SK-N-SH (cell line): ENCODE results near the gene SCAF1. TPM values are rescaled to one million over a fixed set of nuclear protein-coding genes. Genes with fewer than 3 reads are reported as not detected.
A peak's percentile ranks its signal among the peaks of the same experiment; 100 is the strongest.

Source experiments
- CTCF ChIA-PET: fragments of 300-600, 350-600 bp; formaldehyde crosslinking; extraction: SDS; loops from one replicate; lab custom pipeline; 2021; lab: Yijun Ruan, JAX
- POLR2A ChIA-PET: fragments of 350-600 bp; sonication (Branson Sonifier 250); formaldehyde crosslinking; extraction: SDS; loops from one replicate; lab custom pipeline; 2020; ENCODE audit warnings: antibody characterized with exemption, inconsistent platforms; lab: Yijun Ruan, JAX
- DNase-seq: peaks from one replicate; pipeline ENCODE4 v3.0.0; 2012
- H2AFZ ChIP-seq: fragments of 200-600 bp; sonication (generic); 2 replicates; pipeline ENCODE4 v1.8.1; 2016; ENCODE audit warnings: antibody characterized with exemption, mild to moderate bottlenecking, low read depth
- H3F3A ChIP-seq: fragments of 200-600 bp; sonication (generic); replicated peaks from 2 replicates; pipeline ENCODE3; 2016; ENCODE audit warnings: antibody characterized with exemption, mild to moderate bottlenecking; ENCODE audit not compliant: insufficient read depth
- H3K27ac ChIP-seq, 2 experiments: fragments of 200-500 bp in 1 of 2; fragments of 200-600 bp in 1 of 2; sonication (Bioruptor generic) in 1 of 2; sonication (generic), shearing (Covaris generic) in 1 of 2; 2 replicates each; pipeline versions ENCODE4 v1.5.1 to v1.6.1; 2014 to 2016; ENCODE audit warnings: low read depth in 2 of 2, inconsistent platforms in 1 of 2, low read length in 1 of 2, mild to moderate bottlenecking in 1 of 2, mixed read lengths in 1 of 2
- H3K27me3 ChIP-seq: fragments of 200-600 bp; sonication (generic), shearing (Covaris generic); 2 replicates; pipeline ENCODE4 v1.6.1; 2016; ENCODE audit warnings: mixed run types; ENCODE audit not compliant: insufficient read depth
- H3K36me3 ChIP-seq, 2 experiments: fragments of 200-500 bp in 1 of 2; fragments of 200-600 bp in 1 of 2; sonication (Bioruptor generic) in 1 of 2; sonication (generic) in 1 of 2; replicated peaks in 1 of 2; 2 replicates each; pipeline versions ENCODE3 to v1.5.1; 2014 to 2016; ENCODE audit warnings: low read length in 1 of 2, mild to moderate bottlenecking in 1 of 2; ENCODE audit not compliant: insufficient read depth in 2 of 2, control insufficient read depth in 1 of 2
- H3K4me1 ChIP-seq, 2 experiments: fragments of 200-500 bp in 1 of 2; fragments of 200-600 bp in 1 of 2; sonication (Bioruptor generic) in 1 of 2; sonication (generic), shearing (Covaris generic) in 1 of 2; 2 replicates each; pipeline versions ENCODE4 v1.5.1 to v1.6.1; 2014 to 2016; ENCODE audit warnings: low read depth in 1 of 2, low read length in 1 of 2, mixed run types in 1 of 2; ENCODE audit not compliant: insufficient read depth in 2 of 2, control insufficient read depth in 1 of 2
- H3K4me2 ChIP-seq: fragments of 200-600 bp; sonication (generic), shearing (Covaris generic); 2 replicates; pipeline ENCODE4 v1.6.1; 2017; ENCODE audit warnings: mixed run types
- H3K4me3 ChIP-seq, 2 experiments: fragments of 200-500 bp in 1 of 2; fragments of 200-600 bp in 1 of 2; sonication (Bioruptor generic) in 1 of 2; sonication (generic), shearing (Covaris generic) in 1 of 2; 2 replicates each; pipeline versions ENCODE4 v1.5.1 to v1.8.1; 2014 to 2016; ENCODE audit warnings: low read depth in 2 of 2, inconsistent platforms in 1 of 2, low read length in 1 of 2, mild to moderate bottlenecking in 1 of 2, mixed read lengths in 1 of 2, moderate library complexity in 1 of 2
- H3K79me2 ChIP-seq: fragments of 200-600 bp; sonication (generic); 2 replicates; pipeline ENCODE4 v1.8.1; 2017; ENCODE audit warnings: mild to moderate bottlenecking; ENCODE audit not compliant: insufficient read depth
- H3K9ac ChIP-seq: fragments of 200-600 bp; sonication (generic); 2 replicates; pipeline ENCODE4 v1.6.1; 2017; ENCODE audit warnings: mixed run types
- H3K9me2 ChIP-seq: fragments of 200-600 bp; sonication (generic); 2 replicates; pipeline ENCODE4 v1.6.1; 2017; ENCODE audit warnings: mixed run types
- H3K9me3 ChIP-seq: fragments of 200-600 bp; sonication (generic); 2 replicates; pipeline ENCODE4 v1.6.1; 2017; ENCODE audit warnings: mixed run types, mild to moderate bottlenecking, moderate library complexity
- H4K20me1 ChIP-seq: fragments of 200-600 bp; sonication (generic); 2 replicates; pipeline ENCODE4 v1.6.1; 2017; ENCODE audit warnings: mild to moderate bottlenecking, mixed run types; ENCODE audit not compliant: insufficient read depth
- CHD2 ChIP-seq: fragments of 150-350 bp; IDR thresholded peaks from 2 replicates; pipeline ENCODE4 v1.6.1; 2018; ENCODE audit warnings: low read length; ENCODE audit not compliant: partially characterized antibody
- CTCF ChIP-seq: fragments of 200-600 bp; sonication (generic); IDR thresholded peaks from 2 replicates; pipeline ENCODE4 v1.6.1; 2017; ENCODE audit warnings: antibody characterized with exemption, mild to moderate bottlenecking, moderate library complexity
- ELF1 ChIP-seq: IDR thresholded peaks from 2 replicates; pipeline ENCODE4 v1.4.0; 2012
- EZH2phosphoT487 ChIP-seq: fragments of 200-600 bp; sonication (generic); IDR thresholded peaks from 2 replicates; pipeline ENCODE4 v1.6.1; 2017; ENCODE audit warnings: low read depth, mixed run types, mild to moderate bottlenecking, antibody characterized with exemption, moderate library complexity, borderline replicate concordance
- FOSL2 ChIP-seq: IDR thresholded peaks from 2 replicates; pipeline ENCODE4 v1.4.0; 2012; ENCODE audit warnings: low read depth, mild to moderate bottlenecking, moderate library complexity, borderline replicate concordance
- FOXJ3 ChIP-seq: sonication (generic); formaldehyde crosslinking; IDR thresholded peaks from 2 replicates; pipeline ENCODE4 v1.5.1; 2020; ENCODE audit warnings: mild to moderate bottlenecking, missing genetic modification reagents
- FOXM1 ChIP-seq: IDR thresholded peaks from 2 replicates; pipeline ENCODE4 v1.4.0; 2012; ENCODE audit warnings: low read depth, mild to moderate bottlenecking
- GATA2 ChIP-seq: sonication (generic); formaldehyde crosslinking; IDR thresholded peaks from 2 replicates; pipeline ENCODE4 v1.5.0; 2020; ENCODE audit warnings: mild to moderate bottlenecking, missing genetic modification reagents
- JUND ChIP-seq: IDR thresholded peaks from 2 replicates; pipeline ENCODE4 v1.4.0; 2012
- MXI1 ChIP-seq: IDR thresholded peaks from 2 replicates; pipeline ENCODE4 v1.6.1; 2012; ENCODE audit warnings: mild to moderate bottlenecking, low read depth, low read length, improper control_type of control experiment
- NFIC ChIP-seq: IDR thresholded peaks from 2 replicates; pipeline ENCODE4 v1.4.0; 2012; ENCODE audit warnings: borderline replicate concordance
- POLR2AphosphoS5 ChIP-seq: IDR thresholded peaks from 2 replicates; pipeline ENCODE4 v1.6.1; 2012; ENCODE audit warnings: low read depth, low read length
- RAD21 ChIP-seq: IDR thresholded peaks from 2 replicates; pipeline ENCODE4 v1.6.1; 2012; ENCODE audit warnings: mild to moderate bottlenecking, low read length
- RCOR1 ChIP-seq: fragments of 150-350 bp; IDR thresholded peaks from 2 replicates; pipeline ENCODE4 v1.6.1; 2017; ENCODE audit warnings: antibody characterized with exemption, low read length
- RFX5 ChIP-seq: IDR thresholded peaks from 2 replicates; pipeline ENCODE4 v1.6.1; 2012; ENCODE audit warnings: mild to moderate bottlenecking, improper control_type of control experiment, low read length
- SIN3A ChIP-seq: IDR thresholded peaks from 2 replicates; pipeline ENCODE4 v1.6.1; 2012; ENCODE audit warnings: low read depth, mild to moderate bottlenecking, low read length, moderate library complexity, borderline replicate concordance
- TCF12 ChIP-seq: IDR thresholded peaks from 2 replicates; pipeline ENCODE4 v1.4.0; 2012
- TEAD4 ChIP-seq: IDR thresholded peaks from 2 replicates; pipeline ENCODE4 v1.4.0; 2012; ENCODE audit warnings: mild to moderate bottlenecking, borderline replicate concordance; ENCODE audit not compliant: insufficient read depth
- ZBTB33 ChIP-seq: IDR thresholded peaks from 2 replicates; pipeline ENCODE4 v1.4.0; 2012; ENCODE audit warnings: low read depth, borderline replicate concordance
- WGBS: methylation state at CpG from one replicate; pipeline ENCODE4 v1.1.6; 2017; ENCODE audit warnings: low lambda C conversion rate; 5-methylcytosine and 5-hydroxymethylcytosine counted together
- polyA plus RNA-seq, 3 experiments: library from polyadenylated mRNA; depleted of rRNA; stranded (reverse); fragments of >200 nt; gene quantifications; 2 replicates each; pipeline ENCODE4 v1.2.3, GENCODE V29; 2012
- TF ChIP-seq, protein P1 (sequence below): fragments of 150-350 bp; IDR thresholded peaks from 2 replicates; pipeline ENCODE4 v1.6.1; 2017; ENCODE audit warnings: antibody characterized with exemption, low read length, low read depth, borderline replicate concordance

The SCAF1 gene
- polyA plus RNA-seq, 1 of the 3 experiments (the other 2 are of a cell fraction) = 9.5 TPM

GRCh38 chr19:49631014-49631588 is 10.9 kb upstream of the SCAF1 start:
- H3K79me2 ChIP-seq = 0 out of 2 replicates have a peak, but pooled peaks cover 2% of the 10 kb centered on the region
- 24% methylated on average over 8 of the region's 9 CpGs for WGBS

DNA sequence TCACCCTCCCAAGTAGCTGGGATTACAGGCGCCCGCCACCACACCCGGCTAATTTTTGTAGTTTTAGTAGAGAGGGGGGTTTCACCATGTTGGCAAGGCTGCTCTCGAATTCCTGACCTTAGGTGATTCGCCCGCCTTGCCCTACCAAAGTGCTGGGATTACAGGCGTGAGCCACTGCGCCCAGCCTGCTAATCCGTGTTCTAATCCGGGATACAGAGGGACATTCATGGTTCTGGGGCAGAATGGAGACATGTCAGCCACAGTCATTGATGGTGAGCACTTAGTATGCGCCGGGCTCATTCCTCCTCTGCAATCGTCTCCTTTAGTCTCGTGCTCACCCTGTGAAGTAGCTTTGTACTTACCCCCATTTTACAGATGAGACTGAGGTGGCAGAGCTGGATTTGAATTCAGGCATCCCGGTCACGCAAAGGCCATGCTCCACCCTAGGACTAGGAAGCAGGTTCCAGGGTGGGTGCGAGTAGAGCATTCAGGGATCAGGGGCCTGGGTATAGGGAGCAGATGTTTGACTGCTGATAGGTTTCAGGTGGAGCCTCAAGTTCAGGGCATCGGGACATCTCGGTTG is 10.3 kb upstream of the SCAF1 start:
- Histone ChIP-seq H3K36me3 (peaks cover 0 to 23% of the 10 kb centered on the region in 2 experiments), H3K4me1 (peaks cover 7 to 10% of the 10 kb centered on the region in 2 experiments; a peak in 3 of 4 replicates), H3K27me3 (no peaks in the 10 kb centered on the region), H4K20me1 (no peaks in the 10 kb centered on the region; the same call in 1 of the 2 replicates), H2AFZ (no peak overlapping the region), H3K9ac (no peak overlapping the region), H3K4me2 (no peak overlapping the region), H3K9me3 (no peaks in the 10 kb centered on the region), H3K79me2 (0 out of 2 replicates have a peak, but pooled peaks cover 2% of the 10 kb centered on the region), H3K27ac (peak overlapping the region in 1 of 2 experiments; percentile 78; a peak in 2 of 4 replicates), H3F3A (peaks cover 19% of the 10 kb centered on the region), H3K9me2 (no peaks in the 10 kb centered on the region), H3K4me3 (no peak overlapping the region)
- CTCF ChIA-PET = interaction anchor here (0.9 to 1.9 kb wide), 4 partner anchors 10 to 59 kb away, joined by 3 to 9 read pairs (median 4); partner anchors contain the start of genes CPT1C and SCAF1
- POLR2A ChIA-PET = interaction anchor here (1.3 kb wide), 1 partner anchor 9 kb away, joined by 3 read pairs; the partner anchor contains the start of gene RRAS
- WGBS = 83% methylated on average over 15 of the region's 19 CpGs
- no peak for DNase-seq
- TF ChIP-seq TCF12 = no peak
- no peak; the same call in 1 of the 2 replicates for TF ChIP-seq POLR2AphosphoS5
- TF ChIP-seq FOXJ3 = no peak
- no peak for TF ChIP-seq CHD2
- no peak for TF ChIP-seq ELF1
- no peak for TF ChIP-seq SIN3A
- no peak for TF ChIP-seq RCOR1
- no peak for TF ChIP-seq RAD21
- TF ChIP-seq FOXM1 = no peak
- no peak for TF ChIP-seq TEAD4
- no peak for TF ChIP-seq CTCF
- TF ChIP-seq EZH2phosphoT487 = no peak

More at GRCh38 chr19:49631014-49631588, 10.9 kb upstream of the SCAF1 start:
- Histone ChIP-seq H3K4me3 (no peak overlapping the region), H2AFZ (no peak overlapping the region), H3K27me3 (no peaks in the 10 kb centered on the region), H3K27ac (peak overlapping the region; percentile 11 to 78), H3K36me3 (peaks cover 0 to 26% of the 10 kb centered on the region in 2 experiments), H3F3A (peaks cover 19% of the 10 kb centered on the region), H3K9me3 (no peaks in the 10 kb centered on the region), H3K9me2 (no peaks in the 10 kb centered on the region), H3K4me2 (peak overlapping the region; percentile 55; the same call in 1 of the 2 replicates), H4K20me1 (no peaks in the 10 kb centered on the region; the same call in 1 of the 2 replicates), H3K4me1 (peaks cover 7 to 10% of the 10 kb centered on the region in 2 experiments; a peak in 3 of 4 replicates), H3K9ac (no peak overlapping the region)
- ChIA-PET CTCF (interaction anchor here (0.6 to 1.9 kb wide), 6 partner anchors 11 to 60 kb away, joined by 3 to 9 read pairs (median 3); partner anchors contain the start of genes CPT1C and SCAF1), POLR2A (interaction anchor here (1.3 kb wide), 1 partner anchor 9 kb away, joined by 3 read pairs; the partner anchor contains the start of gene RRAS)
- peak; percentile 79 for DNase-seq
- TF ChIP-seq RFX5 (no peak), MXI1 (peak; percentile 50; the same call in 1 of the 2 replicates), NFIC (no peak), TCF12 (no peak), ZBTB33 (no peak), RCOR1 (no peak), CHD2 (no peak), GATA2 (CRISPR knock-in tag) (peak; percentile 28; the same call in 1 of the 2 replicates), POLR2AphosphoS5 (peak; percentile 52; the same call in 1 of the 2 replicates), FOSL2 (no peak), TEAD4 (no peak), JUND (no peak; the same call in 1 of the 2 replicates), ELF1 (no peak)
- TF ChIP-seq, protein P1, sequence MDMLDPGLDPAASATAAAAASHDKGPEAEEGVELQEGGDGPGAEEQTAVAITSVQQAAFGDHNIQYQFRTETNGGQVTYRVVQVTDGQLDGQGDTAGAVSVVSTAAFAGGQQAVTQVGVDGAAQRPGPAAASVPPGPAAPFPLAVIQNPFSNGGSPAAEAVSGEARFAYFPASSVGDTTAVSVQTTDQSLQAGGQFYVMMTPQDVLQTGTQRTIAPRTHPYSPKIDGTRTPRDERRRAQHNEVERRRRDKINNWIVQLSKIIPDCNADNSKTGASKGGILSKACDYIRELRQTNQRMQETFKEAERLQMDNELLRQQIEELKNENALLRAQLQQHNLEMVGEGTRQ = no peak
